Gastrocnemius medialis (tissue), 4 donors: Measurements from ENCODE around the gene CSE1L. TPM values are rescaled to one million over a fixed set of nuclear protein-coding genes. Genes with fewer than 3 reads are reported as not detected.
A peak's percentile ranks its signal among the peaks of the same experiment; 100 is the strongest.

Experiments used
- ATAC-seq, 2 donors: fragments of 150-250 bp; one replicate each; pipeline ENCODE4 v1.9.1; 2016
- DNase-seq, 2 donors: peaks; one replicate each; pipeline ENCODE4 v3.0.0-alpha.2; 2019
- H3K27ac ChIP-seq, 4 donors: fragments of 200-600 bp; sonication (generic); 1 replicate in 1 of 4; 2 replicates in 3 of 4; pipeline ENCODE4 v1.5.1; 2016 to 2018; ENCODE audit warnings: mild to moderate bottlenecking in 2 of 4, moderate library complexity in 1 of 4
- H3K27me3 ChIP-seq, 3 donors: fragments of 200-600 bp; sonication (generic) in 2 of 3; 1 replicate in 1 of 3; 2 replicates in 2 of 3; pipeline versions ENCODE4 v1.5.1 to v1.6.0; 2016 to 2019; ENCODE audit warnings: mild to moderate bottlenecking in 1 of 3, moderate library complexity in 1 of 3
- H3K36me3 ChIP-seq, 2 donors: fragments of 200-600 bp; sonication (generic) in 1 of 2; one replicate each; pipeline ENCODE4 v1.5.1; 2017 to 2018
- H3K4me1 ChIP-seq, 2 donors: fragments of 200-600 bp; sonication (generic) in 1 of 2; one replicate each; pipeline ENCODE4 v1.5.1; 2016 to 2017; ENCODE audit warnings: mild to moderate bottlenecking in 2 of 2
- H3K4me3 ChIP-seq, 4 donors: fragments of 200-600 bp; sonication (generic) in 3 of 4; 1 replicate in 1 of 4; 2 replicates in 3 of 4; pipeline ENCODE4 v1.5.1; 2016 to 2019; ENCODE audit warnings: mild to moderate bottlenecking in 2 of 4
- H3K9me3 ChIP-seq, 3 donors: fragments of 200-600 bp; sonication (generic) in 2 of 3; 1 replicate in 1 of 3; 2 replicates in 2 of 3; pipeline ENCODE4 v1.5.1; 2016 to 2019
- POLR2A ChIP-seq, 2 donors: fragments of 450-650 bp; IDR thresholded peaks; one replicate each; pipeline ENCODE4 v1.6.1; 2017; ENCODE audit warnings: antibody characterized with exemption in 2 of 2, mild to moderate bottlenecking in 2 of 2, moderate library complexity in 2 of 2
- in situ Hi-C, 4 donors: fragments of 200-750 bp; cut with MboI; loops; one replicate each; pipeline versions ENCODE4 v1.15.0 to v1.8.0; 2017; ENCODE audit warnings: low sequenced_read_pairs in 4 of 4
- intact Hi-C: fragments of 100-400 bp; cut with DNase I; formaldehyde crosslinking; loops from one replicate; pipeline ENCODE4 v1.15.1; 2023; ENCODE audit warnings: low total_unique reads
- total RNA-seq, 4 donors: library from RNA; depleted of rRNA; stranded (reverse); fragments of >200 nt; gene quantifications; one replicate each; pipeline versions ENCODE4 v1.1.0 to v1.2.3, GENCODE V29; 2016
- TF ChIP-seq, protein P1 (sequence below), 5 experiments: fragments of 450-650 bp in 3 of 5; fragments of 200-600 bp in 2 of 5; sonication (generic) in 2 of 5; IDR thresholded peaks in 4 of 5; conservative IDR thresholded peaks in 1 of 5; 1 replicate in 4 of 5; 2 replicates in 1 of 5; pipeline ENCODE4 v1.5.1; 2016 to 2019; ENCODE audit warnings: antibody characterized with exemption in 5 of 5, mild to moderate bottlenecking in 3 of 5, moderate library complexity in 3 of 5

Gene CSE1L
- total RNA-seq, 4 donors from 2014 or later = 44.0 to 59.6 (median 58.3) TPM

DNA sequence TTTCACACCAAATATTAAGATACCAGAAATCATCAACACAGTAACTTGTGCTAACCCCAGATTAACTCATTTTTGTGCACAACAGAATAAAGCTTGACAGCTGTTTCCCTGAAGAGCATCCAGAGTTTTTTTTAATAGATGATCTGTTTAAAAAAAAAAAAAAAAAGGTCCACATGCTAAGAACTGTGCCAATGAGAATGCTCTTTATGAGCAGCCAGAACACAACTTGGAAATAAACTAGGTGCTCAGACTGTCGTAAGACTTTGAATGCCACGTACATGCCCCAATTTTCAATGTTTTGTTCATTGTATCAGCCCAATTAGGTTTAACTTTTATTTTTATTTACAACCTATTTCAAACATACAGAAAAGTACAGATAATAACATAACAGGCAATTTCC lies 94.7 kb downstream of the CSE1L start:
- in situ Hi-C loops (no loop called here), intact Hi-C loops (loop anchor here (5.0 kb wide), 1 partner anchor 41 kb away; no protein-coding TSS in a partner anchor)
- Histone ChIP-seq H3K9me3 (no peaks in the 10 kb centered on the region), H3K27ac (peak overlapping the region in 3 of 4 donors; percentile 17 to 44 (median 40)), H3K27me3 (no peaks in the 10 kb centered on the region), H3K4me1 (peaks cover 12 to 19% of the 10 kb centered on the region in 2 donors), H3K36me3 (peaks cover 0 to 28% of the 10 kb centered on the region in 2 donors), H3K4me3 (no peak overlapping the region)
- DNase-seq = no peak
- ATAC-seq = peak; percentile 56 to 69
- TF ChIP-seq, protein P1, sequence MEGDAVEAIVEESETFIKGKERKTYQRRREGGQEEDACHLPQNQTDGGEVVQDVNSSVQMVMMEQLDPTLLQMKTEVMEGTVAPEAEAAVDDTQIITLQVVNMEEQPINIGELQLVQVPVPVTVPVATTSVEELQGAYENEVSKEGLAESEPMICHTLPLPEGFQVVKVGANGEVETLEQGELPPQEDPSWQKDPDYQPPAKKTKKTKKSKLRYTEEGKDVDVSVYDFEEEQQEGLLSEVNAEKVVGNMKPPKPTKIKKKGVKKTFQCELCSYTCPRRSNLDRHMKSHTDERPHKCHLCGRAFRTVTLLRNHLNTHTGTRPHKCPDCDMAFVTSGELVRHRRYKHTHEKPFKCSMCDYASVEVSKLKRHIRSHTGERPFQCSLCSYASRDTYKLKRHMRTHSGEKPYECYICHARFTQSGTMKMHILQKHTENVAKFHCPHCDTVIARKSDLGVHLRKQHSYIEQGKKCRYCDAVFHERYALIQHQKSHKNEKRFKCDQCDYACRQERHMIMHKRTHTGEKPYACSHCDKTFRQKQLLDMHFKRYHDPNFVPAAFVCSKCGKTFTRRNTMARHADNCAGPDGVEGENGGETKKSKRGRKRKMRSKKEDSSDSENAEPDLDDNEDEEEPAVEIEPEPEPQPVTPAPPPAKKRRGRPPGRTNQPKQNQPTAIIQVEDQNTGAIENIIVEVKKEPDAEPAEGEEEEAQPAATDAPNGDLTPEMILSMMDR (IDR thresholded peaks at IDR 0.05 in 4 of 5, conservative IDR thresholded peaks at IDR 0.05 in 1 of 5) = no peak
- TF ChIP-seq POLR2A (IDR thresholded peaks at IDR 0.05) = no peak

Other genes starting within 250 kb of the CSE1L start
- gene PREX1, start 218.3 kb upstream of the CSE1L start, total RNA-seq = 10 to 100 TPM in 1 of 4 donors, 1 to 10 TPM in 3; 7.5 to 10.9 (median 9.1) TPM
- 10 to 100 TPM; 25.6 to 41.0 (median 33.5) TPM for gene ARFGEF2, start 124.6 kb upstream of the CSE1L start, total RNA-seq
- 10 to 100 TPM; 39.1 to 61.4 (median 54.4) TPM for gene STAU1, start 142.0 kb downstream of the CSE1L start, total RNA-seq
- 10 to 100 TPM; 12.6 to 39.7 (median 23.3) TPM for gene DDX27, start 173.1 kb downstream of the CSE1L start, total RNA-seq
- gene ZNFX1, start 231.7 kb downstream of the CSE1L start, total RNA-seq = 10 to 100 TPM; 28.7 to 34.9 (median 31.1) TPM